ENCODE measurements around the gene VARS1.
A peak's percentile ranks its signal among the peaks of the same experiment; 100 is the strongest.
"Not testable (repeated sequence)": the region's sequence is repeated elsewhere in the genome, so short reads cannot be mapped to it uniquely, and the experiment has no call there.

Gene VARS1

DNA sequence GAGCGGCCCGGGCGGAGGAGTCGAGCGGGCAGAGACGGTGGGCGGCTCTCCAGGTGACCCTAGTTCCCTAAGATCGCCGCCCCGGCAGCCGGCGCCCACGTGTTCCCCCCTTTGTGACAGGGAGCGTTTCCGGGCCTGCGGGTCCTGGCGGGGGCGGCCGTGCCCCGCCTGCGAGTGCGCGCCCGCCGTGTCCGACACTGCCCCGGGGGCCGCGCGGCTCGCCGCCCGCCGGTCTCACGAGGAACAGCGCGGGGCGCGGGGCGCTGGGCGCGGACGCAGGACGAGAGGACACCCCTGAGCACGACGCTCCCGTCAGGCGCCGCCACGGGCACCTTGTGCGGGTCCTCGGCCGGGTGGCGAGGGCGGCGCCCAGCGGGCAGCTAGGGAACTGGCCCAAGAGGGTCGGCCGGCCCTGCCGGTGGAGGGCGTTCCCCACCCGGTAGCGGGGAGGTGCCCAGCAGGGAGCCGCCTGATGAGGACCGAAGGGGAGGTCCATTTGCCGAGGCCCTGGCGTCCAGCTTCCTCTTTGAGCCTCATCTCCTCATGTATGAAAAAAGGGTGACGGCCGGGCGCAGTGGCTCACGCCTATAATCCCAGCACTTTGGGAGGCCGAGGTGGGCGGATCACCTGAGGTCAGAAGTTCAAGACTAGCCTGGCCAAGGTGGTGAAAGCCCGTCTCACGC lies at the start of gene VARS1:
Gene VARS1, minus strand, starts transcription at position 137 of the 683 bp plus-strand sequence. CDS start 535 bp downstream, outside the sequence.
- DNase-seq, result peak; percentile 73

DNA sequence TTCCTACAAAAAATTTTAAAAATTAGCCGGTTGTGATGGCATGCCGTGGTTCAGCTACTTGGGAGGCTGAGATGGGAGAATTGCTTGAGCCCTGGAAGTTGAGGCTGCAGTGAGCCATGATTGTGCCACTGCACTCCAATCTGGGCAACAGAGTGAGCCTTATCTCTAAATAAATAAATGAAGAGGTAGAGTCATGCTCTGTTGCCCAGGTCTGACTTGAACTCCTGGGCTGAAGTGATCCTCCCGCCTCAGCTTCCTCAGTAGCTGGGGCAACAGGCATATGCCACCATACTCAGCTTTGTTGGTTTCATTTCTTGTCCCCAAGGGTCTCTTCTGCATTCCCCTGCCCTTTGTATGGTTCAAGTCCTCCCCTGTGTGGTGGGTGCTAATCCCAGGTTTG lies 49.0 kb upstream of the VARS1 start:
- DNase-seq, result no peak

DNA sequence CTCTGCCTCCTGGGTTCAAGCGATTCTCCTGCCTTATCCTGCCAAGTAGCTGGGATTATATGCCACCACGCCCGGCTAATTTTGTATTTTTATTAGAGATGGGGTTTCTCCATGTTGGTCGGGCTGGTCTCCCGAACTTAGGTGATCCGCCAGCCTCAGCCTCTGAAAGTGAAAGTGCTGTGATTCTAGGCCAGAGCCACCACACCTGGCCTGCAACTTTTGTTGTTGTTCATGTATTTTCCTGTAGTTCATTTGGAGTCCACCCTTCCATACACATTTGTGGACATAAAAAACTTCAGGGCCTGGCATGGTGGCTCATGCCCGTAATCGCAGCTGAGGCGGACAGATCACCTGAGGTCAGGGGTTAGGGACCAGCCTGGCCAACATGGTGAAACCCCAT lies 46.5 kb upstream of the VARS1 start:
- no peak for DNase-seq

DNA sequence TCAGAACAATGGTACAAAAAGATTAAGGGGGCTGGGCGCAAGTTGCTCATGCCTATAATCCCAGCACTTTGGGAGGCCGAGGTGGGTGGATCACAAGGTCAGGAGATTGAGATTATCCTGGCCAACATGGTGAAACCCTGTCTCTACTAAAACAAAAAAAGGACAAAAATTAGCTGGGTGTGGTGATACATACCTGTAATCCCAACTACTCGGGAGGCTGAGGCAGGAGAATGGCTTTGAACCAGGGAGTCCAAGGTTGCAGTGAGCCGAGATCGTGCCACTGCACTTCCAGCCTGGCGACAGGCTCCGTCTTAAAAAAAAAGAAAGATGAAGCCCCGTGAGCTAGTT lies 44.2 kb upstream of the VARS1 start:
- DNase-seq, result not testable (repeated sequence)

DNA sequence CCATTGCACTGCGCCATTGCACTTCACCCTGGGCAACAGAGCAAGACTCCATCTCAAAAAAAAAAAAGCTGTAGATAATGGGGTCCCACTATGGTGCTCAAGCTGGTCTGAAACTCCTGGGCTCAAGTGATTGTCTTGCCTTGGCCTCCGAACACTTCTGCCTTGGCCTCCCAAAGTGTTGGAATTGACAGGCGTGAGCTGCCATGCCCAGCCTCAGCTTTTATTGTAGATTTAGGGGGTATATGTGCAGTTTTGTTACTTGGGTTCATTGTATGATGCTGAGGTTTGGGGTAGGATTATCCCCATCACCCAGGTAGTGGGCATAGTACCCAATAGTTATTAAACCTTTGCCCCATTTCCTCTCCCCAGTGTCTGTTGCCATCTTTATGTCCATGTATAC lies 43.4 kb upstream of the VARS1 start:
- DNase-seq, result no peak

DNA sequence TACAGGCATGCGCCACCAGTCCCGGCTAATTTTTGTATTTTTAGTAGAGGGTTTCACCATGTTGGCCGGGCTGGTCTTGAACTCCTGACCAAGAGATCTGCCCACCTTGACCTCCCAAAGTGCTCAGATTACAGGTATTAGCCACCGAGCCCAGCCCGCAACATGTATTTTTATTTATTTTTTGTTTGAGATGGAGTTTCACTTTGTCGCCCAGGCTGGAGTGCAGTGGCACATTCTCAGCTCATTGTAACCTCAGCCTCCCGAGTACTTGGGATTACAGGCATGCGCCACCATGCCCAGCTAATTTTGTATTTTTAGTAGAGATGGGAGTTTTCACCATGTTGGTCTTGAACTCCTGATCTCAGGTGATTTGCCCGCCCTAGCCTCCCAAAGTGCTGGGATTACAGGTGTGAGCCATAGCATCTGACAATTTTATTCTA lies 42.6 kb upstream of the VARS1 start:
- DNase-seq, result not testable (repeated sequence)

DNA sequence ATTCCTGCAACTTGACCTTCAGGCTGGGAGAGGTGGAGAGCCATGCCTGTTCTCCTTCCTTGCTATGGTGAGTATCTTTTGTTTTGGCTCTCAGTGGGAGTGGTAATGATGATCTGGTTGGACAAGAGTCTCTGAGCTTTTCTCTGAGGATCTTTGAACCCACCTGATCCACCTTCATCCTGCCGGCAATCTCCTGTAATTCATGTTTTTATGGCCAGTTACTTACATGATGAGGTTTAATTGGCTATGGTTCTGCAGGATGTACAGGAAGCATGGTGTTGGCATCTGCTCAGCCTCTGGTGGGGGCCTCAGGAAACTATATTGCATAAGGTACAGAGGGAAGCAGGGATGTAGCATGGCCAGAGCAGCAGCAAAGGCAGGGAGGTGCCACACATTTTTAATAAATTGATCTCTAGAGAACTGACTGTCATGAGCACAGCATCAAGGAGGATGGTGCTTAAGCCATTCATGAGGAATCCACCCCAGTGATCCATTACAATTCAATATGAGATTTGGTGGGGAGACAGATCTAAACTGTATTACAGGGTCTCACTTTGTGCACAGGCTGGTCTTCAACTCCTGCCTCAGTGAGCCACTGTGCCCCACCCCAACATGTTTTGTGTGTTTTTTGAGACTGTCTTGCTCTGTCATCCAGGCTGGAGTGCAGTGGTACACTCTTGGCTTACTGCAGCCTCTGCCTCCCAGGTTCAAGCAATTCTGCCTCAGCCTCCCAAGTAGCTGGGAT lies 42.0 kb upstream of the VARS1 start:
- no peak for DNase-seq

DNA sequence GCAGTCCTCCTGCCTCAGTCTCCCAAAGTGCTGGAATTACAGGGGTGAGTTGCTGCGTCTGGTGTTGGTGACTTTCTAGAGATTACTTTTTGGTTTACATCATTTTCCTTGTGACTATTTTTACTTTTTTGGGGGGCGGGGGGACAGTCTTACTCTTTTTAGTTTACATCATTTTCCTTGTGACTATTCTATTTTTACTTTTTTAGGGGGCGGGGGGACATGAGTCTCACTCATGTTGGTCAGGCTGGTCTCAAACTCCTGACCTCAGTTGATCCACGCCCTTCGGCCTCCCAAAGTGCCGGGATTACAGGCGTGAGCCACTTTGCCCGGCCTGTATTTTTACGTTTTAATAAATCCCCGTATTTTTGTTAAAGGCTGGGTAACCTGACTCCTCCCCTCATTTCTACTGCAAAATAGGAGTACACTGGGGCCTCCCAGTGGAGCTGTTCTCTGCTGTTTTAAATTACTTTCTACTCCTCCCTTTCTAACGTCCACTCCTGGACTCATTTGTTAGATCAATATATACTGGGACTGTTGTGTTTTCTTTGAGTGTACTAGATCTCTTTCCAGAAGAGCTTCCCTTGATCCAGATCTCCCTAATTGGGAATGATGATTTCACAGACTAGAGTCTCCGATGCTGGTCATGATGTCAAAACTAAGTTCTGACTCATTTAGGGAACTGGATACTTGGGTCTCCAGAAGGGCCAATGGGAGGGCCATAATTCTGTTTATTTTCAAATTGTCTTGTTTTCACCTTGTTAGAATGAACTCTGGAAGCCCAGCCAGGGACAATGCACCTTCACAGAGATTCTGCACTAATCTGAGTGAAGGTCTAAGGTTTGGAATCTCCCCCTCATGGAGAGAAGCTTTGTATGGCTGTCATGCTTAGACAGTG lies 41.2 kb upstream of the VARS1 start:
- no peak for DNase-seq

DNA sequence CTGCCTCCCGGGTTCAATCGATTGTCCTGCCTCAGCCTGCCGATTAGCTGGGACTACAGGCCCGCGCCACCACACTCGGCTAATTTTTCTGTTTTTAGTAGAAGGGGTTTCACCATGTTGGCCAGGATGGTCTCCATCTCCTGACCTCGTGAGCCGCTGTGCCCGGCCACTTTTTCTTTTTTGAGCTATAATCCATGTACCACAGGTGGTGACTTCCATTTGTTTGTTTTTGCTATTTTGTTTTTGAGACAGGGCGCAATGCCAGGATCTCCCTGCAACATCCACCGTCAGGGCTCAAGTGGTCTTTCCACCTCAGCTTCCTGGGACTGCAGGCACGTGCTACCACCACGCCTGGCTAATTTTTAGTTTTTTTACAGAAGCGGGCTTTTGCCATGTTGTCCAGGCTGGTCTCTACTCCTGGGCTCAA lies 40.5 kb upstream of the VARS1 start:
- no peak for DNase-seq

DNA sequence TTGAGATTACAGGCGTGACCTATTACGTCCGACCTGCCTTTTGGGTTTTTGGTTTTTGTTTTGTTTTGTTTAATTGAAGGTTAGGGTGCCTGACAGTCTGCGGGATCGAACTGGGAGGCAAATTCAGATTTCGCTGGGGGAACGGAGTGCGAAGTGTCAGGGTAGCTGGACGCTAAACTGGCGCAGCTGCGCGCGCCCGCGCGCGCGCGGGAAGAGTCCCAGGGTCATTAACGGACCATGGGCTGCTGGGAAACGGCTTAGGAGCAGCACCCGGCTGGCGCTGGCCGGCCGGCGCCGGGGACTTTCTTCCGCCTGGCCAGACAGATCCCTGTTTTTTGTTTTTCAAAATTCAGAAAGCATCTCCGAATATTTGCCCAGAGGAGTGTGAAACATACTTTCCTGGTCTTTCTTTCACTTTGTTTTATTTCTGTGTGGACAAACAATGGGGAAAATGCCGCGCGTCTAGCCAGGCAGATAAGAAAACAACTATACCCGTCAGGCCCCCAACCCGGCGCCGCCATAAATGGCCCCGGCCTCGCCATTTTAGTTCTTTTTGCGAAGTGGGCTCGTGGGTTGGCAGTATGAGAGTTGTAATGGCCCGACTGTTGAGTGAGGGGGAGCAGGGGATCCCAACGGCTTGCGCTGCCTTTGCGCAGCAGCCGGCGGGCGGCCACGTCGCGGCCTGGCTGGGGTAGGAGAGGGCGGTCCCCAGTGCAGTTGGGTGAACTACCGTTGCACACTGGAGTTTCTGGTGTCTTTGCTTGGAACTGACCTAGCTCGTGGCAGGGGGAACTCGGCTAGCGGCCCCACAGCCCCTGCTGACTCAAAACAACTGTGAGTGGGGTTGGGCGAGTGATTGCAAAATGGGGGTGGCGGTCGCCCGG lies 39.1 kb upstream of the VARS1 start:
- DNase-seq, result peak; percentile 86

DNA sequence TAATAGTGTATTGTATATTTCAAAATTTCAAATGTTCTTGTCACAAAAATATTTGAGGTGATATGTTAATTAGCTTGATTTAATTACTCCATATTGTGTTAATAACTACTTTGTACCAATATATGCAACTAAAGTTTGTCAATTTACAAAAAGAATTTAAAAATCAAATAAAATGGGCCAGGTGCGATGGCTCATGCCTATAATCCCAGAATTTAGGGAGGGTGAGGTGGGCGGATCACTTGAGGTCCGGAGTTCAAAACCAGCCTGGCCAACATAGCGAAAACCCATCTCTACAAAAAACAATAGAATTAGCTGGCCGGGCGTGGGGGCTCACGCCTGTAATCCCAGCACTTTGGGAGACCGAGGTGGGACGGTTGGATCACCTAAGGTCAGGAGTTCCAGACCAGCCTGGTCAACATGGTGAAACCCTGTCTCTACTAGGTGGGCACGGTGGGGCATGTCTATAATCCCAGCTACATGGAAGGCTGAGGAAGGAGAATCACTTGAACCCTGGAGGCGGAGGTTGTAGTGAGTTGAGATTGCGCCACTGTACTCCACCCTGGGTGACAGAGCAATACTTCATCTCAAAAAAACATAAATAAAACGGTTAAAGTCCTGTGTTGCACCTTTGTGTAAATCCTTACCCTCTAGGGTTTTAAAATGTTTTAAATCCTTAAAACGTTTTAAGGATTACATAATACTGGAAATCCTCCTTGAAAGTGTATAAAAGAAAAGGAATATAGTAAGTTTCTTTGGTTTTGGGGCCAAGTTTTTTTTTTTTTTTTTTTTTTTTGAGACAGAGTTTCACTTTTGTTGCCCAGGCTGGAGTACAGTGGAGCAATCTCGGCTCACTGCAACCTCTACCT lies 36.0 kb upstream of the VARS1 start:
- no peak for DNase-seq

DNA sequence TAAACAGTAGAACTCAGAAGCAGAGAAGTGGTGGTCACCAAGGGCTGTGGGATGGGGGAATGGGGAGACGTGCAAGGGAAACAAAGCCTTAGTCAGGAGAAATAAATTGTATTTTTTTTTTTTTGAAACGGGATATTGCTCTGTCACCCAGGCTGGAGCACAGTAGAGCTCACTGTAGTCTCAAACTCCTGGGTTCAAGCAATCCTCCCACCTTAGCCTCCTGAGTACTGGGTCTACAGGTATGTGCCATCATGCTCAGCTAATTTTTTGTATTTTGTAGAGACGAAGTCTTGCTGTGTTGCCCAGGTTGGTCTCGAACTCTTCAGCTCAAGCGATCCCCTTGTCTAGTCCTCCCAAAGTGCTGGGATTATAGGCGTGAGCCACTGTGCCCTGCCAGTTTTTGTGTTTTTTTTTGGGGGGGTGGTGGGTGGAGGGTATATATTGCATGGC lies 35.4 kb upstream of the VARS1 start:
- DNase-seq, result no peak

DNA sequence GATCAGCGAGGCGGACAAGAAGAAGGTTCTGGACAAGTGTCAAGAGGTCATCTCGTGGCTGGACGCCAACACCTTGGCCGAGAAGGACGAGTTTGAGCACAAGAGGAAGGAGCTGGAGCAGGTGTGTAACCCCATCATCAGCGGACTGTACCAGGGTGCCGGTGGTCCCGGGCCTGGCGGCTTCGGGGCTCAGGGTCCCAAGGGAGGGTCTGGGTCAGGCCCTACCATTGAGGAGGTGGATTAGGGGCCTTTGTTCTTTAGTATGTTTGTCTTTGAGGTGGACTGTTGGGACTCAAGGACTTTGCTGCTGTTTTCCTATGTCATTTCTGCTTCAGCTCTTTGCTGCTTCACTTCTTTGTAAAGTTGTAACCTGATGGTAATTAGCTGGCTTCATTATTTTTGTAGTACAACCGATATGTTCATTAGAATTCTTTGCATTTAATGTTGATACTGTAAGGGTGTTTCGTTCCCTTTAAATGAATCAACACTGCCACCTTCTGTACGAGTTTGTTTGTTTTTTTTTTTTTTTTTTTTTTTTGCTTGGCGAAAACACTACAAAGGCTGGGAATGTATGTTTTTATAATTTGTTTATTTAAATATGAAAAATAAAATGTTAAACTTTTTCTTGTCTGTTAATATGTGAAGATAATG lies 34.2 kb upstream of the VARS1 start:
- DNase-seq, result peak; percentile 48

DNA sequence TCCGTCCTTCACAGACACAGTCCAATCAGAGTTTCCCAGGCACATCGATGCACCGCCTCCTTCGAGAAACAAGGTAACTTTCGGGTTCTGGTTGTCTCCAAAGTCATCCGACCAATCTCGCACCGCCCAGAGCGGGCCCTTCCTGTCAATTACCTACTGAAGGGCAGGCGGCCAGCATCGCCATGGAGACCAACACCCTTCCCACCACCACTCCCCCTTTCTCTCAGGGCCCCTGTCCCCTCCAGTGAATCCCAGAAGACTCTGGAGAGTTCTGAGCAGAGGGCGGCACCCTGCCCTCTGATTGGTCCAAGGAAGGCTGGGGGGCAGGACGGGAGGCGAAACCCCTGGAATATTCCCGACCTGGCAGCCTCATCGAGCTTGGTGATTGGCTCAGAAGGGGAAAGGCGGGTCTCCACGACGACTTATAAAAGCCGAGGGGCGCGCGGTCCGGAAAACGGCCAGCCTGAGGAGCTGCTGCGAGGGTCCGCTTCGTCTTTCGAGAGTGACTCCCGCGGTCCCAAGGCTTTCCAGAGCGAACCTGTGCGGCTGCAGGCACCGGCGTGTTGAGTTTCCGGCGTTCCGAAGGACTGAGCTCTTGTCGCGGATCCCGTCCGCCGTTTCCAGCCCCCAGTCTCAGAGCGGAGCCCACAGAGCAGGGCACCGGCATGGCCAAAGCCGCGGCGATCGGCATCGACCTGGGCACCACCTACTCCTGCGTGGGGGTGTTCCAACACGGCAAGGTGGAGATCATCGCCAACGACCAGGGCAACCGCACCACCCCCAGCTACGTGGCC lies 31.9 kb upstream of the VARS1 start, which contains the start of gene HSPA1B:
Gene HSPA1B, plus strand, starts transcription at position 453 of the 794 bp plus-strand sequence. Its CDS starts 213 bp downstream, at position 666.
- DNase-seq, result peak; percentile 100

DNA sequence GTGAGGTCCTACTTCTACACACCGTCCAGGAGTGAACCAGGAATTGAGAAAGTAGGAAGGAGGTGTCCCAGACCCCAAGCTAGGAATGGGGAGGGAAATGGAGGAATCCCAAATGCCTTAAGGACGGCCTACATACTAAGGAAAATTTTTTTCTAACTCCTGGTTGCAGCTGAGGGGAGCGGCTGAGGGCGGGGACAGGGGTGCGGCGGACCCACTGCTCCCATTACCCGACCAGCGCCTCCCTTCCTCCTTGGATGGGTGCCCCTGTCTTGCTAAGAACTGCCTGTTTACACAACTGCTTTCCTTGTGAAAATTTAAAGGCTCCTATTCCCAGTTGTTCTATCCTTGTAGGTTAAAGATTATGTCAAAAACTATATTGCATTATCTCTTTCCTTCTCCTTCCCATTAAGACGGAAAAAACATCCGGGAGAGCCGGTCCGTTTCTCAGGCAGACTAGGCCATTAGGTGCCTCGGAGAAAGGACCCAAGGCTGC lies 31.3 kb upstream of the VARS1 start:
- DNase-seq, result no peak

DNA sequence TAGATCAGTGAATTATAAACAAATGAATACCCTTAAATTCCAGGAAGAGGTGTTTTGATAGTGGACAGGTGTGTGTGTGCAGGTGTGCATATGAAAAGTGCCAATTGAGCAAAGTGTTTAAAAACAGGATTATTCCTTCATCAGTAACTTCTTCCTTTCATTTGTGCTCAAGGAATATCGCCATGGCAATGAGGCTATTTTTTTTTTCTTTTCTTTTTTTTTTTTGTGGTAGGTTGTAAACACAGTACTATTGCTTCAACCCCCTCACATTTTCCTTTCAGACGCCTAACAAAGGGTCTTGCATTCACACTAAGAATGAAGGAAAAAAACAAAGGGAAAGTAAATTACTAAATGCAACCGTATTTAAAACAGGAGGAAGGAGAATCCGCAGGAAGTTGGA lies 30.0 kb upstream of the VARS1 start:
- no peak for DNase-seq

DNA sequence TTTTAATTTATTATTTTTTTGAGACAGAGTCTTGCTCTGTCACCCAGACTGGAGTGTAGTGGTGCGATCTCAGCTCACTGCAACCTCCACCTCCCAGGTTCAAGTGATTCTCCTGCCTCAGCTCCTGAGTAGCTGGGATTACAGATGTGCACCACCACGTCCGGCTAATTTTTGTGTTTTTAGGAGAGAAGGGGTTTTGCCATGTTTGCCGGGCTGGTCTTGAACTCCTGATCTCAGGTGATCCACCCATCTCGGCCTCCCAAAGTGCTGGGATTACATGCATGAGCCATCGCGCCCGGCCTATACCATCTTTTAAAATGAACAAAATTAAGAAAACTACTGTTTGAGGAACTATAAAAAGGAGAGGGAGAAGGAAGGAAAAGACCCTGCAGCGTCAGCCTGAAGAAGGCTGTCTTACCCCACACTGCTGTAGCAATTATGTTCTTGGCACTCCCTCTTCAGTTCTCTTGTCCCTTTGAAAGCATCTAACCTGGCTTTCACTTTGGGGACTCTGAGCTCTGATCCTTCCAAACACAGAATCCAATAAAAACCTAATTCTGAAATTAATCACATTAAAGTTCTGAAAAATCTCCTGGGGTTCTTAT lies 28.1 kb upstream of the VARS1 start:
- not testable (repeated sequence) for DNase-seq

DNA sequence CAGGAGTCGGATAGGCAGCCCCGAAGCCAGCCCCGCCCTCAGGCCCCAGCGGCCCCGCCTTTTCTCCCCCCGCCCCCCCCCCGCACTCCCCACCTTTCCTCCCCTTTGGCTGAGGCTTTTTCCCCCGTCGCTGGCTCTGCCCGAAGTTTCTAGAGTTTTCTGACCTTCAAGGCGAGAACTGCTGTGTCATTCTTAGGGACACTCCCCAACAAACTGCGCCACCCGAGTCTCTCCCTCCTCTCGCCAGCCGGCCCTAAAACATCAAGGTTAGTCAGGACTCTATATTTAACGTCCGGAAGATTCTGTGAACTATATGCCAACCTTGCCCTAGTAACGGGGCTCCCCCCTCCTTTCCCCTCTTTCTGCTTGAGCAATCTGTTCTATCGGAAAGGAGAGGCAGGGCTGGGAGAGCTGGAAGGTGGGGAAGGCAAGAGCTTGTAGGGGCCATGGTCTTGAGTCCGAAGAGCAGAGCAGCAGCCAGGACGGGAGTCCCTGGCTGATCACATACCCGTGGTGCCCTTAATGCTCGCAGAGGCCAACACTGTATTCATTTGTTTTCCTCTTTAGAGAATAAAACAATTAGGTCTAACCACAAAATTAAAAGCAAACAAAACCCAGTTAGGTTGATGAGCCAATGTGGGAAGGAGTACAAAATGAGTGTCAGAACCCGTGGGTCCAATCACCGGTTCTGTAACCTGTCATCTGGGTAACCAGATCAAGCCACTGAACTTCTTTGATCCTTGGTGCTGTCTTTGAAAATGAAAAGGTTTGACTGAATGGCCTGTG lies 26.7 kb upstream of the VARS1 start:
- peak; percentile 63 for DNase-seq

Measured in kidney glomerular epithelial cell (primary cell).